ENCODE data around the gene ITPR2.

GRCh38 chr12:26823390-26823789 is 9.6 kb downstream of the ITPR2 start:
- TF ChIP-seq POLR2AphosphoS5 (IDR thresholded peaks at IDR 0.05; ENCODE audit: low read depth, low read length) (no peak), POLR2A (IDR thresholded peaks at IDR 0.05; ENCODE audit: low read depth, low read length) (no peak), TAF1 (IDR thresholded peaks at IDR 0.05; ENCODE audit: borderline replicate concordance, low read depth, low read length) (no peak)

Data from GM12892 (cell line).